Parathyroid adenoma (tissue), 2 donors: Measurements from ENCODE around the gene INKA1.
"Not testable (repeated sequence)": the region's sequence is repeated elsewhere in the genome, so short reads cannot be mapped to it uniquely, and the experiment has no call there.

Experiments used
- H2AFZ ChIP-seq: fragments of 300-600 bp; sonication (generic); one replicate; pipeline ENCODE4 v1.7.0; 2017; ENCODE audit warnings: antibody characterized with exemption, mild to moderate bottlenecking
- H3K27ac ChIP-seq: fragments of 300-600 bp; sonication (generic); one replicate; pipeline ENCODE4 v1.7.0; 2017
- H3K27me3 ChIP-seq: fragments of 300-600 bp; sonication (generic); one replicate; pipeline ENCODE4 v1.7.0; 2017; ENCODE audit warnings: low read length; ENCODE audit not compliant: control insufficient read depth, insufficient read depth
- H3K36me3 ChIP-seq: fragments of 300-600 bp; sonication (generic); one replicate; pipeline ENCODE4 v1.7.0; 2017; ENCODE audit warnings: low read length; ENCODE audit not compliant: control insufficient read depth, insufficient read depth
- H3K4me1 ChIP-seq: fragments of 300-600 bp; sonication (generic); one replicate; pipeline ENCODE4 v1.7.0; 2017; ENCODE audit warnings: control low read depth
- H3K4me2 ChIP-seq: fragments of 300-600 bp; sonication (generic); one replicate; pipeline ENCODE4 v1.7.0; 2017; ENCODE audit warnings: low read length
- H3K4me3 ChIP-seq: fragments of 300-600 bp; sonication (generic); one replicate; pipeline ENCODE4 v1.7.0; 2017; ENCODE audit warnings: low read depth, low read length
- H3K79me2 ChIP-seq: fragments of 300-600 bp; sonication (generic); one replicate; pipeline ENCODE4 v1.7.0; 2017; ENCODE audit warnings: control low read depth
- H3K9ac ChIP-seq: fragments of 300-600 bp; sonication (generic); one replicate; pipeline ENCODE4 v1.7.0; 2017; ENCODE audit warnings: mild to moderate bottlenecking
- H3K9me3 ChIP-seq: fragments of 300-600 bp; sonication (generic); one replicate; pipeline ENCODE4 v1.7.0; 2017; ENCODE audit warnings: low read length; ENCODE audit not compliant: control insufficient read depth
- CTCF ChIP-seq: fragments of 300-600 bp; sonication (generic); IDR thresholded peaks from one replicate; pipeline ENCODE4 v1.7.0; 2017; ENCODE audit warnings: antibody characterized with exemption, mild to moderate bottlenecking
- donor health status: primary hyperparathyroidism.

The INKA1 gene

GRCh38 chr3:49772703-49773102 is 30.4 kb upstream of the INKA1 start:
- H3K9me3 ChIP-seq = no peaks in the 10 kb centered on the region
- H3K9ac ChIP-seq = no peak overlapping the region
- H3K79me2 ChIP-seq = peaks cover 45% of the 10 kb centered on the region
- H3K36me3 ChIP-seq = no peaks in the 10 kb centered on the region
- no peaks in the 10 kb centered on the region for H3K27me3 ChIP-seq
- no peak overlapping the region for H3K27ac ChIP-seq
- no peak overlapping the region for H3K4me2 ChIP-seq
- no peak overlapping the region for H3K4me3 ChIP-seq
- no peaks in the 10 kb centered on the region for H3K4me1 ChIP-seq
- no peak for TF ChIP-seq CTCF
- H2AFZ ChIP-seq = no peak overlapping the region

GRCh38 chr3:49775538-49775937 is 27.5 kb upstream of the INKA1 start:
- no peak overlapping the region for H2AFZ ChIP-seq
- H3K36me3 ChIP-seq = no peaks in the 10 kb centered on the region
- no peak overlapping the region for H3K9ac ChIP-seq
- H3K4me1 ChIP-seq = no peaks in the 10 kb centered on the region
- H3K27ac ChIP-seq = no peak overlapping the region
- H3K9me3 ChIP-seq = no peaks in the 10 kb centered on the region
- no peak overlapping the region for H3K4me2 ChIP-seq
- H3K4me3 ChIP-seq = no peak overlapping the region
- no peaks in the 10 kb centered on the region for H3K27me3 ChIP-seq
- peaks cover 63% of the 10 kb centered on the region for H3K79me2 ChIP-seq
- TF ChIP-seq CTCF = no peak

GRCh38 chr3:49776101-49776500 is 27.0 kb upstream of the INKA1 start:
- H3K9me3 ChIP-seq, H3K27me3 ChIP-seq, H3K4me1 ChIP-seq, H3K9ac ChIP-seq, H3K27ac ChIP-seq, H2AFZ ChIP-seq, H3K36me3 ChIP-seq, H3K4me2 ChIP-seq, H3K4me3 ChIP-seq: not testable (repeated sequence)
- peaks cover 64% of the 10 kb centered on the region for H3K79me2 ChIP-seq

GRCh38 chr3:49779358-49780079 is 23.5 kb upstream of the INKA1 start:
- no peaks in the 10 kb centered on the region for H3K4me1 ChIP-seq
- no peak overlapping the region for H3K4me2 ChIP-seq
- no peak overlapping the region for H3K9ac ChIP-seq
- H2AFZ ChIP-seq = no peak overlapping the region
- H3K36me3 ChIP-seq = no peaks in the 10 kb centered on the region
- no peaks in the 10 kb centered on the region for H3K27me3 ChIP-seq
- no peak overlapping the region for H3K4me3 ChIP-seq
- H3K27ac ChIP-seq = no peak overlapping the region
- peaks cover 62% of the 10 kb centered on the region for H3K79me2 ChIP-seq
- TF ChIP-seq CTCF = no peak
- no peaks in the 10 kb centered on the region for H3K9me3 ChIP-seq

- H3K79me2 ChIP-seq = peaks cover 64% of the 10 kb centered on the region
- no peak overlapping the region for H3K27ac ChIP-seq
- H3K4me2 ChIP-seq = no peak overlapping the region
- H3K4me1 ChIP-seq = peaks cover 6% of the 10 kb centered on the region
- H3K36me3 ChIP-seq = no peaks in the 10 kb centered on the region
- H3K4me3 ChIP-seq = no peak overlapping the region
- no peak overlapping the region for H3K9ac ChIP-seq
- H3K9me3 ChIP-seq = no peaks in the 10 kb centered on the region
- no peaks in the 10 kb centered on the region for H3K27me3 ChIP-seq
- TF ChIP-seq CTCF = no peak
- no peak overlapping the region for H2AFZ ChIP-seq
Measured at GRCh38 chr3:49780080-49780974, 22.7 kb upstream of the INKA1 start.

GRCh38 chr3:49780975-49781365 is 22.1 kb upstream of the INKA1 start:
- not testable (repeated sequence) for H2AFZ ChIP-seq, H3K36me3 ChIP-seq, H3K9ac ChIP-seq, H3K4me1 ChIP-seq, H3K4me3 ChIP-seq, H3K27me3 ChIP-seq, H3K4me2 ChIP-seq, H3K9me3 ChIP-seq, H3K27ac ChIP-seq
- H3K79me2 ChIP-seq = peaks cover 63% of the 10 kb centered on the region
